NCI-H1930 (cell line): Measurements from ENCODE around the gene CELF4.

ENCODE experiments used
- DNase-seq, 2 experiments: peaks; one replicate each; lab custom pipeline; 2025; lab: John Stamatoyannopoulos, UW

CELF4 gene

DNA sequence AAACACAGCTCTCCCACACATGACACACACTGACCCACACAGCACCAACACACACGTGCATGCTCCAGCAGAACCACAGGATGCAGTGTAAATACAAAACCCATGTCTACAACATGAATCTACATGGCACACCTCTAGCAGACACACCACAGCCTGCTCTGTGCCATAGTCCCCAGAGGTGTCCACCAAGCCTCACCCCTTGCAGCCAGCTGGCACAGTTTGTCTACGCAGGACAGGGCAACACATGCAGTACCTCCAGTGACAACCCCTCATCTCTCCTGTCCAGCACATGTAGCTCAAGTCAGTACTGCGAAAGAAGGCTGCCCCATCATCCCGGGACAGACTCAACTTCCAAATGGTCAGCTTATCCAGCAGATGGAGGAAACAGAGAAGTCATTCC lies 18.9 kb downstream of the CELF4 start:
- no peak for DNase-seq

DNA sequence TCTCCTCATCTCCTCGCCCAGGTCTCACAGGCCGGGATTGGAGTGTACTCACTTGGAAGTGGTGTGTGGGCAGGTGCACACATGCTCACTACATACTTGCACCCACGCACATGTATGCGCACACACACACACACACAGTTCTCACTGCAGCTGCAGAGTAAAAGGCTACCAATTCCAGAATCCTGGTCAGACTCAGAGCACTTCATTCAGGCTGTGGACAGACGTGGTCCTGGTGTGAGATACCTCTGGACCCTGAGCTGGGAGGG lies 19.4 kb downstream of the CELF4 start:
- DNase-seq, result no peak

DNA sequence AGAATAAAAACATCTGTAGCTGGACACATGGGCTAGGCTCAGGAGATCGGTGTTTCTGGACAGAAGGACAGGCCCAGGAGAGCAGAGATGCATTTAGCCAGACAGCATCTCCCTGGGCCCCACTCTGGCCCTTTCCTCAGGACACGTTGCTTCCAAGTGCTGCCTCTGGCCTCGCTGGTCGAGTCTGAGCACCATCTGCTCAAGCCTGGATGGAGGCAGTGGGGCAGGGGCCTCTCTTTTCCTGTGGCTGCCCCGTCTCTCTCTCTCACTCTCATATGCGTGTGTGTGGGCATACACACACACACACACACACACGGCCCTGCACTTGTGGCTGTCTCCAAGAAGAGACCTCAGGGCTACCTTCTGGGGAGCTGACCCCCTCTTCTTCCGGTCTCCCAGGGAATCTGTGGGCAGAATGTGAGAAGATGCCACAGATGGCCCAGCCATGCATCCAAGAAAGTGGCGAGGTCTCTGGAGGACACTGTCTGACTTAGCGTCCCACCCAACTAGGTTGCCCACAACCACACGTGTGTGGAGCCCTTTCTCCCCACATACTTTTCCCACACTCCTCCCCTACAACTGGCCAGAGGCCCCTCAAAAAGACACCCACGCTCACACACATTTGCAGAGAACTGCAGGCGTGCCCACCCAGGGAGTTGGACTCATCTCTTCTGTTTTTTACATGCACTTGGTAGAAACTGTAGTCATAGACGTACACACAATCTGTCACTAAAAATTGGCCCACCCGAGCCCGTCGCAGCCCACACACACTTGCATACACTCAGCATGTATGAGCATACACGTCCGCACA lies 19.9 kb downstream of the CELF4 start:
- no peak for DNase-seq

DNA sequence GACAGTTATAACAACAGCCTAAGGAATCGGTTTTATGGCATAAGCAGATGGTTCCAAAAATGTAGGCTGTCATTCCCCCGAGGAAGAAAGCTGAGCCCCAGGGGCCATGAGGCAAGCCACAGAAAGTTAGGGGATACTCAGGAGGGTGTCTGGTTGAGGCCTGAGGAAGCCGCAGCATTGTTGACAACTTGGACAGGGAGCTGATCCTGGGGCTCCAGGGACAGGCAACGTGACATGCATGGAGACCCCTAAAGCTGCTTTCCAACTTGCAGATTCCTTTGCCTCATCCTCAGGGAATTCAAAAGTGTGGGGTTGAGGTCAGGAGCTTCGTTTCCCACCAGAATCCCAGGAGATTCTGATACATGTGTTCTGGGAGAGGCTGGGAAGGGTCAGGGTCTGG lies 20.9 kb downstream of the CELF4 start:
- no peak for DNase-seq

DNA sequence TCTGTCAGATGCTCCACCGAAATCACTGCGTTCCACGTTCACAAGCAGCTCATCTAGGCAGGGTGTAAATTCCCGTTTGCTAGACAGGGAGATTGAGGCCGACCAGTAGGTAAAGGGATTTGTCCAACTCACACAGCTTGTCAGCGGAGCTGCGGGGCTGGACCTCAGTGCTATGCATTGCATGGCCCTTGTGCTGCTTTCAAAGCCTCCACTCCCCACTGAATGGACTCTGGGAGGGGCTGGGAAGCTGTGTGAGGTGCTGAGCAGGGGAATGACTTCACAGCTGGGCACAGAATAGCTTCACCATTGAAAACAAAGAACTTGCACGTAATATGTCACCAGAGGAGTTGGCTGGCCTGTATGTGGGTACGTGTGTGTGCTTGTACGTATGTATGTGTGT lies 21.4 kb downstream of the CELF4 start:
- no peak for DNase-seq

DNA sequence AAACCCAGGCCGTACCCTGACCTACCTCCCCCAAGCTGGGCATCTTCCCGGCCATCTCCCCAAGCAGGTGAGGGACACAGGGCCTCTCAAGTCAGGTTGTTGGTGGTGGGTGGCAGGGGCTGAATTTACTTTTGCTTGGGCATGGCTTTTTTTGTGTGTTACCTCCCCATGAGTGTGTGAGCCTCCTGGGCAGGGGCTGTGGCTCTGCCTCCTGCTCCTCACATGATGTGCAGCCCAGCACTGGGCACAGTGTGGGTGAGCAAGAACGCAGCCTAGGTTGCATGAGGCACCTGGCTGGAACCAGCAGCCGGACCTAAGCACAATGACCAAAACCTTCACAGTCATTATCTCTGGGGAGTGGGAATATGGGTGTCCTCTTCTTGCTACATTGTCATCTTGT lies 22.3 kb downstream of the CELF4 start:
- DNase-seq, result no peak

DNA sequence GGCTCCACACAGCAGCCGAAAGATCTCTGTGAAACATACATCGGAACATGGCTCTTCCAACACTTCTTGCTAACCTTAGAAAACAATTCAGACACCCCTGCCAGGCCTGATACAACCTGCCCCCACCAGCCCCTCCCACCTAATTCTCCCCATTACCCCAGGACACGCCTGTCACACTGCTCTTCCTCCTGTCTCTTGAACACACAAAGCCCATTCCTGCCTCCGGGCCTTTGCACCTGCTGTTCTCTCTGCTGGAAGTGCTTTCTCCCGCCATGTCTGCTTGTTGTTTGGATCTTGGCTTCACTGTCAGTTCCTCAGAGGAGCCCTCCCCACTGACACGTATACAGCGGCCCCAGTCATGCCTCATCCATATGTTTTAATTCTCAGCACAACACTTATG lies 24.1 kb downstream of the CELF4 start:
- DNase-seq, result no peak

DNA sequence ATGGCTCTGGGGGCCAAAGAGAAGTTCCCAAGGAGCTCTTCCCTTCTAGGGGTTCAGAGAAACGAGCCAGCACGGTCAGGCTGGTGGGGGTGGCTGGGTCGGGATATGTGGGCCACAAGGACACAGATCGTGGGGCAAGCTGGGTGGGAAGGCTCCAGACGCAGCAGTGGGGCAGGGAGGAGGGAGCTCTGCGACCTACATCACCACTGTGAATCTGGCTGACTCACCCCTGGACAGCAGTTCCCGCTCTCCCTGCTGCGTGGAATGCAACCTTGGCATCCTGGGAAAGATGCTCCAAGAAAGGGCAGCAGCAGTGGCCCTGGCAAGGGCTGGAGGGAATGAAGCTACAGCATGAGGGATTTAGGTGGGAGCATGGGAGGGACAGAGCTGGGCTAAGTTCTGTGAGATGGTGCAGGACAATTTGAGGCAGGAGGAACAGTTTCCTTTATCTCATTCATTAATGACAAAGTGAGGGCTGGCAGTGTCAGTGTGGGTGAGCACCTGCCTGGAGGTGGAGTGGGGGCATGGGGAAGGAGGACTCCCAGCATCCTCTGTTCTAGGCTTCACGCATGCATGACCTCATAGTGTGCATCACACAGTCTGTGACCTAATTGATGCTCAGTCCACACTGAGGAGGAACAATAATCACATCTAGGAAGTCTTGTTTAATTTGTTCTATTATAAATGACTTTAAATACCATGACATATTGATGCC lies 25.0 kb downstream of the CELF4 start:
- DNase-seq, result no peak

DNA sequence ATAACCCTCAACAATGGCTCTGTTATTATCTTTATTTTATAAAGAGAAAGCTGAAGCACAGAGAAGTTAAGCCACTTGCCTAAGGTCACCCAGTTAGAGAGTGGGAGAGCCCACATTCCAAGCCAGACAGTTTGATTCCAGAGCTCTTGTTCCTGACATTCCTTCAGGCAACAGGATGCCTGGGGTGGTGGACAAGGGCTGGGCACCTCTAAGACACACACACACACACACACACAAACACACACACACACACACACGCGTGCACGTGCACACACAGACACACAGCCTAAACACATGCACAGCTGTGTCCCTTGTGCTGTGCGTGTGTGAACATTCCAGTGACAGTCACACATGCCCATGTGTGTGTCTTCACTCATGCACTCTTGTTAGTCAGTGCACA lies 26.4 kb downstream of the CELF4 start:
- DNase-seq, result no peak

DNA sequence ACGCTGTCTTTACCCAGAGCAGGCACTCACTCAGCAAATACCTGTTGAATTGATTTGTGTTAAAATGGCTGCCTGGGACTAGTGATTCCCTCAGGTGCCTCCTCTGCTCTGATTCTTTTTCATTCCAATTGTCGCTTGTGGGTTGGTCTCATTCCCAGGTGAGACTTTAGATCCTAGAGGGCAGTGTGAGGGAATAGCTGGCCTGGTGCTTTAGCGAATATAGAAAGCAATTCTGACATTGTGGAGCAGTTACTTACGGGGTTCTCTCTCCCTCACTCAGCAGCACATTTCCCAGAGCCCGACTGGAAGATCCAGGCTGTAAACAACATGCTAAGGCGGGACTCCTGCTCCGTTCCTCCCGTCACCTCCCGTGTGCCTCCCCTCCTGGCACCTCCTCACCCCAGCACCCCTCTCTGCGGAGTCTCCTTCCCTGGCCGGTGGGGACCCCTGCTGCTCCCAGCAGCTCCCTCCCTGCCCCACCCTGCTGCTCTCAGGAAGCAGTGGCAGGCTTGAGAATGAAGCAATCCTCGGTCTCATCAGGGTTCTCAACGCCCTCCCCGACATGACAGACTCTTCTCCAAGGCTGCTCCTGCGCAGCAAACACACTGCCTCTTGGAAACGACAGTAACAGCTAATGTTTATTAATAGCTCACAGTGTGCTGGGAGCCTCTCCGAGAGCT lies 26.9 kb downstream of the CELF4 start:
- DNase-seq, result no peak

DNA sequence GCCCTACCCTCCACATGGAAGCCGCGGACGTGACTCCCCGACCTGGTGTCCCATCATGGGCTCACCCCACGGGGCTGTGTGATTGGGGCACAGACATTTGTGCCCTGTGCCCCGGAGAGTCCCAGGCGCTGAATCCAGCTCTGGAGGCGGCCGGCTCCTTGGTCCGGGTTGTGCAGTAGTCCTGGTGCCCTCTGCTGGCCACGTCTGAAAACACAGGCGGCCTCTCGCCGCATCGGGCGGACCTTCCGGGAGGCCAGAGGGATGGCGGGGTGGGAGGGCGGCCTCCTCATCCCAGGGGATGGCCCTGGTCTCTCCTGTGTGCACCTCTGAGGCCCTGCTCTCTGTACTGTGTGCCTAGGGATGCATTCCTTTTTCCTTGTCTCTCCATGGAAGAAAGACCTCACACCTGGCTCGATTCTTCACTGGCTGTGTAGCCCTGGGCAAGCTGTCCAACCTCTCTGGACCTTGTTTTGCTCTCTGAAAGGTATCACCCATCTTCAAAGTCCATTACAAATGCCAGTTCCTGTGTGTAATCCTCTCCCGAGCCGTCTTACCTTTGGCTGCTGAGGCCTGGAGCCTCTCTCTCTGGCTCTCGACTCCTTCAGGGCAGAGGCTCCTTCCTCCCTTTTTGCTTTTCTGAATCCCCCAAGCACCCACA lies 27.6 kb downstream of the CELF4 start:
- peak; percentile 11 to 21 for DNase-seq

DNA sequence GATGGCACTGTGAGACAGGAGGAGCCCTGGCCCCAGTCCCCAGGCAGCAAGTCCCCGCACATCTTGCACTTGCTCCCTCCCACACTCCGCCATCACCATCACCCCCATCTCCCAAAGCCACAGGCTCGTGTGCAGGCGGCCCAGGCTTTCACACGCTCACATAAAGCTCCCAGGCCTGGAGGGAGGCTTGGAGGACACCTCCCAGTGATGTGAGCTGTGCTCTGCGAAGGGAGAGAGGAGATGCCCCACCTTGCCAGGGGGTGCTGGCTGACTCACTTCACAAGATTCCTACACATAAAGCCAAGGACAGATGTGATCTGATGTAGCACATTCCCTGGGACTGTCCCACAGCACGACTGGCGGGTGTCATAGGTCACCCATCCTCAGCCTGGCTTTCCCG lies 28.9 kb downstream of the CELF4 start:
- no peak for DNase-seq

DNA sequence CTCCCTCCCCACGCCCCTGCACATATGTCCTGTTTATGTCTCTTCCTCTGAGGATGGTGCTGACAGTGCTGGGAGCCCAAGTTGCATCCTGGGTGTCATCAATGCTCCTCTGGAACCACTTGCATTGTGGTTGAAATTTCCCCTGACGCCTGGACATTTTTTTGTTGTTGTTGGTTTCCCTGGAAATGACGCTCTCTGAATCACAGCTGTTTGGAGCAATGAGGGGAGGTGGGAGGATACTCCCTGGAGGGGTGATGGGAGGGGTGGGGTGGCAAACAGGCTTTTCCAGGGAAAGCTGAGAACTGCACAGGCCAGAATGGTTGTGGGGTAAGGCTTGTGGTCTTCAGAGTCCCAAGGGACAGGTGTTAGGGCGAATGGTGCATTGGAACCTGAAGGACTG lies 29.6 kb downstream of the CELF4 start:
- no peak for DNase-seq

DNA sequence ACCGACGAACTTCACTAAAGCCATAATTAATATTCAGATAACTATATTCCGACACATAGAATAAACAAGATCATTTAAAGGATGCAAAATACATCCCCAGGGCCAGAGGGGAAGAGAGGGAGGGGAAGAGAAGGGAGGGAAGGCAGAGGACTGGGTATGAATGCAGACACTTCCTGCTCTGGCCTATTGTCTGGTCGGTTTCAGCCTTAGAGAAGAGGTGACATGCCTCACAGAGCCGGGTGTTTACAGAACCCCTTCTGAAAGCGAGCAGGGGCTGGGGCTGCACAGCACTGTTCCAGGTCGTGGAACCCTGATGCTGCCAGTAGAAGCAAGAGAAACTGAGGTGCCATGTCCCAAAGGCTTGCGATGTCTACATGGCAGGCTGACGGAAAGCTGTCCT lies 31.0 kb downstream of the CELF4 start:
- no peak for DNase-seq

DNA sequence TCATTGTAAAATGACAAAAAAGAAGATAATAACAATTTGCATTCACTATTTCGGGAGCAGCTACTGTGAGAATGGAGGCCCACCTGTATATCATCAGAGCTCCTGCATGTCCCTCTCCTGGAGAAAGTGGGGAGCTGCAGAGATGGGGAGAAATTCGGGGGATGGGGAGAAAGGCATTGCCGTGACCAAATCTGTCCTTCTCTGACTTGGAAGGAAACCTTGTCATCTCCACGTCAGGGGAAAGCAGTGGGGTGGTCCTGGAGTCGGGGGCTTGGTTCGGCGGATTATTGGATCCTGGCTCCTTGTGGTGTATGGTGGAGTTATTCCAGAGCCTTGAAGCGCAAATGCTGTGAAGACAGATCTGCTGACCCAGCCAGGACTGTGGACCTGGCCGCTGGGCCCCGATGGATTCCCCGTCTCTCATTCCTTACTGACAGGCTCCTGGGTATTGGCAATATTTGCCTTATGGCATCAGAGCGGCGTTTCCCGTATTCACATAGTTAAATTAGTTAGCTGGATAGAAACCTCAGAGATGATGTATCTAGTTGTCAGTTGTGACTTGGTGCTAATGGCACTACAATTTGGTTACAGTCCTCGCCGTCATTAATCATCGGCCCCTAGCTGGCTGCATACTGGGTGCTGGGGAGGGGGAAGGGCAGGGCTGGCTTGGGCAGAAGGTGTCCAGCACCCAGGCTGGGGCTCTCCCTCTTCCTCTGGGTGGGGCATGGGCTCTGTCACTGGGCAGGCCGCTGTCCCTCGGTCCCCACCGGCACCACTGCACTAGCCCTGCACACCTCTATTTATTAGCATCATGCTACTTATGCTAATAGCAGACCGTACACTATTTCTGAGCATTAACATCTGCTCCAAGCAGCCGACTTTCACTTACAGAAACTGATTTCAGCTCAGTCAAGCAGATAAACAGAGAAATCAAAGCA lies 31.7 kb downstream of the CELF4 start:
- DNase-seq, result no peak

DNA sequence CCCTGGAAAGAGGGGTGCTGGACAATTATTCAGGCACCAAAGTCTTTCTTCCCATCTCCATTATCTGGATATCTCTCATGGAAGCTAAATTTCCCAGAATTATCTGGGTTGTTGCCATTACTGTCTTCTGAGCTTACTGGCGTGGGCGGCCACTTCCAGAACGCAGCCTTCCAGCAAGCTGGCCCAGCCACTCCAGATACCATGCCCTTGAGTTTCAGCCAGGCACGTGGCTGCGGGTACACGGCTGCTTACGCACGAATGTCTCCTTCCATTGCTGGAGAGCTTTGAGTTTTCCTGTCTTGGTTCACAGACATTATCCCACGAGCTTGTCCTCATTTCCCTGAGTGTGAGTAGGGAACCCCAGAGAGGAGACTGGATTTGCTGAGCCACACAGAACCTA lies 32.7 kb downstream of the CELF4 start:
- no peak for DNase-seq

DNA sequence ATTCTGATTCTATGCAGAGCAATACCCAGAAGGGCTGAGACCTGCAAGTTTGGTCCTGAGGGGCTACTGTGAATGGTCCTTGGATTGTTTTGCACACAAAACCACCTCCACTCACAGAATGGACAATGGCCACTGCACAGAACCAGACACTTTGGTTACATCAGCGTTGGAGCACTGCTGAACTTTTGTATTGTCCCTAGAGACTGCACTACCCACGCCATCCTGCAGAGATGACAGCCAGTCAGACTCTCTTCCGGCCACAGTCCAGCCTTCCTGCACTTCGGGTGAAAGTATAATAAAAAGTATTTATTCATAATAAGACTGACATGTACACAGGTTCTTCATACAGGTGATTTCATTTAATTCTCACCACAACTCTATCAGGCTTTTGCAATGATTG lies 35.7 kb downstream of the CELF4 start:
- DNase-seq, result no peak

DNA sequence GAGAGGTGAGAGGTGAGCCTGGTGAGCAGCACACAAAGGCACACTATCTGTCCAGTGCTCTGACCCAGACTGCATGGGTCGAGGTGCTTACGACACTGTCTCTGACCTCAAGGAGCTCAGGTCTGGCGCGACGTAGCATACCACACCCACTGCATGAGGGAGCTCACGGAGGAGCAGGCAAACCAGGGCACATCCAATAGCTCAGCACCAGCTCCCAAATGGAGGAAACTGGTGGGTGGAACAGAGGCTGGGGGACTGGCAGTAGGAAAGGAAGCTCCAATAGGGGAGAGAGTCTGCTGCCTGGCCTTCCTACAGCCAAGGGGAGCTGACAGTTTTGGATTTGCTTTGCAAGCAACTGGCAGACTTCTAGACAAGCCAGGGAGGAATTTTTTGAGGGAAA lies 36.3 kb downstream of the CELF4 start:
- DNase-seq, result no peak

DNA sequence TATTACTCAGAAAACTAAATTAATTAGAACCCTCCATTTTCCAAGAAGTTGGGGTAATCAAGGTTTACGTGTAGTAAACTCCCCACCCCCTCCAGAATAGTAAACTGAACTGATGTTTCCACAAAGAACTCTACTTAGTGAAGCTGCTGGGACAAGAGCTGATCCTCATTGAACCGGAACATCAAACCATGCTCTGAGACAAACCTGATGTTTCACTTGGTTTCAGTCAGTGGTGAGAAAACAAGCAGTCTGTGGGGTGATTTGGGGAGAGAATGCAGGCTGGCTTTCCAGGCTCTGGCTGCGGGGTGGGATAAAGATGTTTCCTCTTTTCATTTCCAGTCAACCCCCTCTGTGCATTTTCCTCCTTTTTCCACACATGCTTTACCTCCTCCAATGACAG lies 38.2 kb downstream of the CELF4 start:
- no peak for DNase-seq

DNA sequence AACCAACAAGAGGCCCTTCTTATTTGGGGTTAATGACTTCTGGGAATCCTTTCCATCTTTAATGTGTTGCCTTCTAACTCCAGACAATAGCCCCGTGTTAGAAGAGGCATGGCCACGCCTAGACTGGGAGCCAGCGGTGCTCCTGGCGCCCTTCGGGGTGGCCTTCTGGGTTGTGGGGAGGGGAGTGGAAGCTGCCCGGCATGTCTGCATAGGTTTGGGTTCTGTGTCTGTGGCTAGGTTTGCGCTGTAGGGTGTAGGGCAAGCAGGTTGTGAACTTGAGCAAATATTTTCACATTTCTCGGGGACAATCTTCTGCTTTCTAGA lies 40.4 kb downstream of the CELF4 start:
- no peak for DNase-seq

DNA sequence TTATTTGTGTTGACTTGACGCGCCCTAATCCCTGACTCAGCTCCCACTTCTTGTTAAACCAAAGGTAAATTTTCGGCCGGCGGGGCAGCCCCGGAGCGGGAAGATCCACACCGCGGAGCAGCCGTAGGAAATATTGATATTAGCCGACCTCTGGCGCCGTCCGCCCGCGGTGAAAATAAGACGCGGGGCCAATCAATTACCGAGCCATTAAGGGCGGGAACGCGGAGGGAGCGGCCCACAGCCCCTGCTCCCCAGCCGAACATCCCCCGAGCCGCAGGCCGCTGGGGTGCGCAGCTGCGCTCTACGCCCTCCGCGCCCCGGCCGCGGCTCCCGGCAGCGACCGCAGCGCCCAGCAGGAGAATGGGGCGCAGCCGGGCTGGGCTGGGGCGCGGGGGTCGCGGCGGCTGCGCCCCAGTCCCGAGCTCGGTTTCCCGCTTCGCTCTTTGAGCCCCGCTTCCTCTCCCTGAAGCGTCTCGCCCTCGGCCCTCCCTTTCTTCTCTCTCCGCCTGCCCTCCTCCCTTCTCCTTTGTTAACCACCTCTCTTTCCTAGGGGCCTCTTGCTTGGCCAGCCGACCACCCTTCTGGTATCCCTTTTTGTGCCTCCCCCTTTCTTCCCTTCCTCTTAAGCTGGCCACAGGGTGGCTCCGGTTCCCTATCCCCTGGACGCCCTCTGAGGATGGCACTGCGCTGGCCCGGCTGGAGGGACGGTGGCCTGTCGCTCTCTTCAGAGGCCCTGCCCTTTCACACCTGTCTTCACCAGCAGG lies 40.9 kb downstream of the CELF4 start:
- no peak for DNase-seq
